ENCODE results near the gene BIRC2. TPM values are rescaled to one million over a fixed set of nuclear protein-coding genes. Genes with fewer than 3 reads are reported as not detected.

Gene BIRC2
- total RNA-seq, 1 donor from 2014 or later, result 52.1 TPM

- TF ChIP-seq CTCF (IDR thresholded peaks at IDR 0.05), result no peak
- TF ChIP-seq POLR2A (IDR thresholded peaks at IDR 0.05), result no peak
- no peak for TF ChIP-seq POLR2AphosphoS5 (IDR thresholded peaks at IDR 0.05; ENCODE audit: insufficient read depth in 1 of 2, low read depth in 1 of 2)
- intact Hi-C loops (cut with DNase I), result loop anchor here (5.0 kb wide), 1 partner anchor 337 kb away; no protein-coding TSS in a partner anchor
- no peaks in the 10 kb centered on the region for H3K4me1 ChIP-seq
- peaks cover 3 to 41% of the 10 kb centered on the region in 2 donors for H3K36me3 ChIP-seq
- no peak overlapping the region for H3K27ac ChIP-seq
- H3K9me3 ChIP-seq, result no peaks in the 10 kb centered on the region
- DNase-seq (ENCODE audit: extremely low spot score in 2 of 2), result no peak
- no peaks in the 10 kb centered on the region for H3K27me3 ChIP-seq
- H3K4me3 ChIP-seq, result no peak overlapping the region
Measured at GRCh38 chr11:102400603-102401002, 53.6 kb downstream of the BIRC2 start.

GRCh38 chr11:102401905-102402304 is 54.9 kb downstream of the BIRC2 start:
- peaks cover 8% of the 10 kb centered on the region for H3K4me1 ChIP-seq
- intact Hi-C loops (cut with DNase I), result loop anchor here (5.0 kb wide), 1 partner anchor 335 kb away; no protein-coding TSS in a partner anchor
- no peaks in the 10 kb centered on the region for H3K9me3 ChIP-seq
- H3K36me3 ChIP-seq, result peaks cover 3 to 41% of the 10 kb centered on the region in 2 donors
- H3K27me3 ChIP-seq, result no peaks in the 10 kb centered on the region
- no peak overlapping the region for H3K27ac ChIP-seq
- H3K4me3 ChIP-seq, result no peak overlapping the region
- DNase-seq (ENCODE audit: extremely low spot score in 2 of 2), result no peak
- TF ChIP-seq POLR2A (IDR thresholded peaks at IDR 0.05), result no peak
- TF ChIP-seq POLR2AphosphoS5 (IDR thresholded peaks at IDR 0.05; ENCODE audit: insufficient read depth in 1 of 2, low read depth in 1 of 2), result no peak
- no peak for TF ChIP-seq CTCF (IDR thresholded peaks at IDR 0.05)

GRCh38 chr11:102402548-102402947 is 55.5 kb downstream of the BIRC2 start:
- H3K4me1 ChIP-seq, result peaks cover 14% of the 10 kb centered on the region
- no peak for DNase-seq (ENCODE audit: extremely low spot score in 2 of 2)
- intact Hi-C loops (cut with DNase I), result loop anchor here (5.0 kb wide), 1 partner anchor 335 kb away; no protein-coding TSS in a partner anchor
- H3K9me3 ChIP-seq, result no peaks in the 10 kb centered on the region
- no peak overlapping the region for H3K4me3 ChIP-seq
- TF ChIP-seq CTCF (IDR thresholded peaks at IDR 0.05) (no peak), POLR2A (IDR thresholded peaks at IDR 0.05) (no peak), POLR2AphosphoS5 (IDR thresholded peaks at IDR 0.05; ENCODE audit: insufficient read depth in 1 of 2, low read depth in 1 of 2) (no peak)
- H3K27me3 ChIP-seq, result no peaks in the 10 kb centered on the region
- H3K36me3 ChIP-seq, result peaks cover 3 to 41% of the 10 kb centered on the region in 2 donors
- H3K27ac ChIP-seq, result no peak overlapping the region

GRCh38 chr11:102405501-102405900 is 58.5 kb downstream of the BIRC2 start:
- DNase-seq (ENCODE audit: extremely low spot score in 2 of 2), result no peak
- H3K9me3 ChIP-seq, result no peaks in the 10 kb centered on the region
- TF ChIP-seq POLR2AphosphoS5 (IDR thresholded peaks at IDR 0.05; ENCODE audit: insufficient read depth in 1 of 2, low read depth in 1 of 2) (no peak), CTCF (IDR thresholded peaks at IDR 0.05) (no peak), POLR2A (IDR thresholded peaks at IDR 0.05) (no peak)
- peaks cover 3 to 29% of the 10 kb centered on the region in 2 donors for H3K36me3 ChIP-seq
- no peak overlapping the region for H3K27ac ChIP-seq
- no peak overlapping the region for H3K4me3 ChIP-seq
- peaks cover 24% of the 10 kb centered on the region for H3K4me1 ChIP-seq
- H3K27me3 ChIP-seq, result no peaks in the 10 kb centered on the region
- intact Hi-C loops (cut with DNase I), result no loop called here

- H3K27ac ChIP-seq, result no peak overlapping the region
- peaks cover 25% of the 10 kb centered on the region for H3K4me1 ChIP-seq
- no peaks in the 10 kb centered on the region for H3K9me3 ChIP-seq
- peaks cover 3 to 23% of the 10 kb centered on the region in 2 donors for H3K36me3 ChIP-seq
- H3K4me3 ChIP-seq, result no peak overlapping the region
- intact Hi-C loops (cut with DNase I), result no loop called here
- TF ChIP-seq CTCF (IDR thresholded peaks at IDR 0.05) (no peak), POLR2AphosphoS5 (IDR thresholded peaks at IDR 0.05; ENCODE audit: insufficient read depth in 1 of 2, low read depth in 1 of 2) (no peak), POLR2A (IDR thresholded peaks at IDR 0.05) (no peak)
- no peak for DNase-seq (ENCODE audit: extremely low spot score in 2 of 2)
- H3K27me3 ChIP-seq, result no peaks in the 10 kb centered on the region
Measured at GRCh38 chr11:102406099-102406498, 59.1 kb downstream of the BIRC2 start.
